GM18907 (cell line): Measurements from ENCODE around the gene FARP2.
"Not testable (repeated sequence)": the region's sequence is repeated elsewhere in the genome, so short reads cannot be mapped to it uniquely, and the experiment has no call there.

Experiments used
- ATAC-seq: cut with Tn5 transposase; IDR thresholded peaks from one replicate; pipeline ENCODE4 v1.9.1; 2021; ENCODE audit warnings: mild to moderate bottlenecking, moderate library complexity; ENCODE audit not compliant: unreplicated experiment

Gene FARP2

GRCh38 chr2:241519669-241520068 is 163.6 kb downstream of the FARP2 start:
- no peak for ATAC-seq

- no peak for ATAC-seq
Observed at GRCh38 chr2:241522477-241522876, 166.4 kb downstream of the FARP2 start.

GRCh38 chr2:241525818-241526780 is 170.0 kb downstream of the FARP2 start:
- not testable (repeated sequence) for ATAC-seq

- no peak for ATAC-seq
Observed at GRCh38 chr2:241530571-241530970, 174.5 kb downstream of the FARP2 start.

GRCh38 chr2:241531161-241531722 is 175.2 kb downstream of the FARP2 start:
- ATAC-seq: no peak

GRCh38 chr2:241532168-241532567 is 176.1 kb downstream of the FARP2 start:
- ATAC-seq: no peak

GRCh38 chr2:241532733-241533601 is 176.9 kb downstream of the FARP2 start:
- ATAC-seq: no peak

GRCh38 chr2:241534293-241534692 is 178.2 kb downstream of the FARP2 start:
- no peak for ATAC-seq

GRCh38 chr2:241534701-241535375 is 178.8 kb downstream of the FARP2 start:
- ATAC-seq: no peak

- ATAC-seq: no peak
Observed at GRCh38 chr2:241535871-241536655, 180.0 kb downstream of the FARP2 start.

- no peak for ATAC-seq
Observed at GRCh38 chr2:241538838-241539615, 182.9 kb downstream of the FARP2 start.

- ATAC-seq: no peak
Observed at GRCh38 chr2:241539616-241540374, 183.7 kb downstream of the FARP2 start.

GRCh38 chr2:241540401-241540770 is 184.3 kb downstream of the FARP2 start:
- ATAC-seq: no peak

- ATAC-seq: no peak
Observed at GRCh38 chr2:241540771-241541561, 184.9 kb downstream of the FARP2 start.

GRCh38 chr2:241541564-241542277 is 185.6 kb downstream of the FARP2 start:
- no peak for ATAC-seq

GRCh38 chr2:241542278-241542605 is 186.2 kb downstream of the FARP2 start:
- ATAC-seq: no peak
